Prostate gland (tissue), 2 donors: ENCODE results near the gene CNTN5.

Experiments used
- CTCF ChIP-seq, 4 experiments: fragments of 200-600 bp in 2 of 4; fragments of 450-650 bp in 2 of 4; sonication (generic) in 2 of 4; IDR thresholded peaks; 1 replicate in 3 of 4; 2 replicates in 1 of 4; pipeline ENCODE4 v1.5.1; 2016 to 2019; ENCODE audit warnings: antibody characterized with exemption in 4 of 4, mild to moderate bottlenecking in 2 of 4, moderate library complexity in 2 of 4
- POLR2A ChIP-seq: fragments of 450-650 bp; IDR thresholded peaks from one replicate; pipeline ENCODE4 v1.6.1; 2016; ENCODE audit warnings: antibody characterized with exemption, mild to moderate bottlenecking

- TF ChIP-seq CTCF (IDR thresholded peaks at IDR 0.05) (no peak), POLR2A (no peak)
Observed at GRCh38 chr11:100329352-100329751, 1308.6 kb downstream of the CNTN5 start.
